NCI-H82 (cell line): ENCODE measurements around the gene SHC3.

ENCODE experiments used
- DNase-seq: peaks from one replicate; lab custom pipeline; 2025; lab: John Stamatoyannopoulos, UW

The SHC3 gene

DNA sequence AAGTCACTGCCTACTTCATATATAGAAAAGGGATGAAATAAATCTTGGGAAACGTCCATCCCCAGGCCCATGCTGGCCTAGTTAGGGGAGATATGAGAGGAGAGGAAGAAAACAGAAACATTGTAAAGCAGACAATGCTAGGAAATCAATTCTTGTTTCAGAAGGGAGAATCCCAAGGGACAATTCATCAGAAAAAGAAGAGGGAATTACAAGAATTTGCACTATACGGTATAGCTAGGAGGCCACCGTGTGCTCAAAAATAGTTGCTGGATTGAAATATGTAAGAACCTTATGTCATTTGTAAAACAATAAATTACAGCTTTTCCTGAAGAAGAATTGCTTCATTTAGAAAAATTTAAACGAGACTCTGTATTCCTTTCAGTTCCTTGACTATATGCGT, 8.3 kb upstream of the SHC3 start:
- DNase-seq = no peak

DNA sequence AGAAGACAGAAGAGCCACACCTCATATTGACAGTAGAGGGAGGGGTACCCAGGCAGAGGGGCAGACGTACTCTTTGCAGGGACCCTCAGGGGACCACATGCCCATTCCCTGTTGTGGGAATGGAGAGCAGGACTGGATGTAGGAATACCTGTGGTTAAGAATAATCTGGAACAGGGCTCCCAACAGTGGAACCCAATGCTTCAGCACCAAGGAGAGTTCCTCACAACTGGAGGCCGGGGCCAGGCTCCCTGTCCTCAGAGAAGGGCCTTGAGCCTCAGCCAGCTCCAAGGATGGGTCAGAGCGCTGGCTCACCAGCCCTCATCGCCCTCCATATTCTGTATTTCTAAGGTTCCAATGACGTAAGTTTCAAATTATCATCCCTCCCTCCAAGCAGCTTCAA, 7.4 kb upstream of the SHC3 start:
- no peak for DNase-seq

DNA sequence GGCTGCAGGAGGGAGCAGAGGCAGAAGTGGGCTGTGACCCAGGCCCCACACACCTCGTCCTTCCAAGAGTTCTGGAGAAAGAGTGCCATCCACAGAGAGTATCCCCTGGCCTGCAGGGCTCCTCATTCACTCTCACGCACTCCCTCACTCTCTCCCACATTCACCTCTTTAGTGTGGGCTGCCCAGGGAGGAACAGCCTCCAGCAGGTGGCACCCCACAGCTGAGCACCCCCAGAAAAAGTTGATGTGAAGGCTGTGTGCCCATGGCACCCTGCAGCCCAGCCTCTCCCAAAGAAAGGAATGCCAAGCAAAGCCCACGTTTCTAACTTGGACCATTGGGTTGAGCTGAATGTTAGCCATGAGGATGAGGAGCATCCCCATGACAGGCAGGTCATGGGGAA, 4.5 kb upstream of the SHC3 start:
- no peak for DNase-seq

DNA sequence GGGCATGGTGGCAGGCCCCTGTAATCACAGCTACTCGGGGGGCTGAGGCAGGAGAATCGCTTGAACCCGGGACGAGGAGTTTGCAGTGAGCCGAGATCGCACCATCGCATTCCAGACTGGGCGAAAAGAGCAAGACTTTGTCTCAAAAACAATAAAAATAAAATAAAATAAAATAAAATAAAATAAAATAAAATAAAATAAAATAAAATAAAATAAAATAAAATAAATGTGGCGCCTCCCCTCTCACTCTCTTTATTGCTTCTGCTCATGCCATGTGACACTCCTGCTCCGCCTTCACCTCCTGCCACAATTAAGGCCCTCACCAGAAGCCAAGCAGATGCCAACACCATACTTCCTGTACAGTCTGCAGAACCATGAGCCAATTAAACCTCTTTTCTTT, 3.8 kb upstream of the SHC3 start:
- no peak for DNase-seq

DNA sequence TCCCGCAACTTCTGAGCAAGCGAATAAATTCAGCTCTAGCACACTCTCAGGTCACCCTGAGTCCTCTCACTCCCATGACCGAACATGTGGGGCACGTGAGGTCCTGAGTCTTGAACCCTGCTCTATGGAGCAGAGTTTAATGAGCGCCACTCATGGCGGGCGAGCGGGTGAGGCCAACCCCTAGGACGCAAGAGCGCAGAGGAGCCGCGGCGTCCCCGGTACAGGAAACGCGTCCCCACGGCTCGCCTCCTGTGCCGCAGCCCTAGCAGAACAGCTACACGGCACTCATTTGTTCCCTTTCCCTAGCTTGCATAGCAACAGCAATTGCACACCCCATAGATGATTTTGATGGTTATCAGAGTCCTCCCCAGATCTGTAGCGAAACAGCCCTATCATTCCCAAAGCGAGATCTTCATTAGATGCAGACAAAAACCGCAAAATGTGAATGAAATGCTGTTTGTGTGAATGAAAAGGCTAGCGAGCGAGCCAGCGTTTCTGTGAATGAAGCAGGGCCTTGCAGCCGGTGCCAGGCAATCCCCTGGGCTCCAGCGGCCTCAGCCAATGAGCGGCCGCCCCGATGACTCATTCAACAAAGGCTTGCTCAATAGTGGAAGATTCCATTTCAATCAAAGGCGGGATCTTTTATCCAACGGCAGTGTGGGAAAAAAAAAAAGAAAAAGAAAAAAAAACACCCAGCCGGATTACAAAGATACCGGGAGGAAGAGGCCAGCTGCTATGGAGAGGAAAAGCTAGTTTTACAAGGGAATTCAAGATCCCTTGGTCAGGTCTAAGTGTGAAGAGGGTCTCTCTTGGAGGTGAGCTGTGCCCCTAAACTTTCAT, 1.5 kb upstream of the SHC3 start:
- DNase-seq = peak; percentile 95

DNA sequence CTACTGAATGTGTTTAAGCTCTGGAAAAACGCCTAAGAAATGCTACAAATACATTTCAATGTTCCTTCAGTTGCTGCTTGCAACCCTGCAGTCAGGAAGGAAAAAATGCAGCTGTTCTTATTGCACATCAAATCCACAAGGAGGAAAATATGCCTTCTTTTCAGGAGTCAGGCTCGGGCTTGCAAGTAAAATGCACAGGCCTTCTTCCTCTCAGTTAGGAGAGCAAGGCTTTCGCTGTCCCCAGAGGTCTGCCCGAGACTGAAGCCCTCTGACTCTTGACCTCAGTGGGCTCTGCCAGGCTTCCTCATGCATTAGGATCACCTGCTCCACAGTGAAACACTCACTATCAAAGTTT, 899 bp upstream of the SHC3 start:
- peak; percentile 48 for DNase-seq

DNA sequence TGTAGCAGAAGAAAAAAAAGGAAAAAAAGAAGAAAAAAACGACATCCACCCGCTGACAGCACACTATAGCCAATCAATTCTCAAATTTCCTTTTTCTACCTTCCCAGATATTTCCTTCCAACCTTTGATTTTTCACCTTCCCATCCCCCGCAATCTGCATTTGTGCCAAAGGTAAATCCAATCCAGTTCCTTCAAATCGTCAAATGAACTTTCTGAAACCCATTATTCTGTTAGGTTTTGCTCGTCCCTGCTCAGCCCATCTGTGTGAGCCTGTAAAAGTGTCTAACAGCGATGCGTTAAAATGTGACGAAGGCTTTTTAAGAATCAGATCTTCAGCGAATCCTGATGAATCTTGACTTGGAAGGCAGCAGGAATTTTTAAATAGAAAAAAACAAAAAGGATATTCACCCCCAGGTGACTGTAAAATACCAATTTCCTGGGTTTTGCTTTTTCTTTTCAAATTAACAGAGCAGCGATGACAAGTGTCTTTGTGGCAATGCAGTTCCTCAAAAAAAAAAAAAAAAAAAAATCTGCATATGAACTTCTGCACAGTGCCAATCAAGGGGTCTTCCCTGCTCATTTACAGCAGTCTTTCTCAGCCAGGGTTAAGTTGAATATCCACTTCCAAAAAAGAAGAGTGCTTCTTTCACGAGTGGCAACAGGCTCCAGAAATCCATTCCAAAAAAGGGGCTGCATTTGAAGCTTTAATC, 367 bp upstream of the SHC3 start:
- no peak for DNase-seq

DNA sequence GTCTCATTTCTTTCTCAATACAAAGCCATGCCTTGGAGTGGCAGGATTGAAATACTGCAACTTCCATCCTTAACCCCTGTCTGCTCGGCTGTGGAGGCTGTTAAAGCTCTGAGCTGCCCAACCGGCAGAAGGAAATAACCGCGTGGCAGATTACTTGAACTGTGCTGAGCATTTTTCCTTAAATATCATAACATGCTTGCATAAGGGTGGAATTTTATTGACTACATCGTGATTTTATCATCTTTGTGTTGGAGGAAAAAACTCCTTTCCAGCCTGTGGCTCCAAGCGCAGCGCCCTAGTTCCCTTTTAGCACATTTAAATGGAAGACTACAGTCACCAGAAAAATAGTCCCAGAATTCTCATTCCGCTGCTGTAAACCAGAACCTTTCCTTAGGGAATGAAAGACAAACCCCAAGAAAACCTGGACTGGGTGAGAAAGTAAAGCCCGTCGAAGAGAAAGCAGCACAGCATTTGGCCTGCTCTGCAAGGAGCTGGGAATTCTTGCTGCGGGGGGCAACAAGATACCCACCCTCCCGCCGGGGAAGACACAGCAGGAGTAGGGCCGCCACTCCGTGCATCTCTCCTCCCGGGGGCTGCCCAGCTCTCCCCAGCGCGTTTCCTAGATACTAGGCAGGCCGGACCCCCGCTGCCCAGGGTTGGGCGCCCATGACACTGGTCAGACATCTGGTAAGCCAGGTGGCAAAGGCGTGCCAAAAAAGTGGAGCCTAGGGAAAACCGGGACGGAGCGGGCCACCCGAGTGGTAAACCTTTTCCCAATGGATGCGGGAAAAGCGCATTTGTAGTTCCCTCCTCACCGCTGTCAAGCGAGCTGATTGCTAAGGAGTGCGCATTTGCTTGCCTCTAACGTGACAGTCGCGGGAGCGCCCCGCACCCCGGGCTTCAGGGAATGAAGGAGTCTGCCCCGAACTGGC, 1.3 kb downstream of the SHC3 start:
- peak; percentile 48 for DNase-seq

DNA sequence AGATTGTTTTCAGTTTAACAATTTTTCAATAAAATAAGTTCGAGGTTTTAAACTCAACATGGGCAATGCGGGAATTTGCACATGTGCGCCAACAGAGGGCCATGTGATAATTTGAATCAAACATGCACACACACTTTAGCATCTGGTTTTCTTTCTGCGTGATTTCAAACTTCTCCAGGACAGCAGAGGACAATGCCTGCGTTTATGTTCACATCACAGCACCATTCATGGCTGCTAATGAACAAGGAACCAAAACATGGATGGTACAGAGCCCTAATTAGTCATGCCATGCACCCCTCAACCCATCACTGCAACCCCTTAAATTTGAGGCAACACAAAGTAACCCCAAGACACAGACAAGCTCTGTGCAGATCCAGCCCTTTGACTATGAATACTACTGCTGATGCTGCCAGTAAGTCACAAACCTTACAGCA, 2.8 kb downstream of the SHC3 start:
- no peak for DNase-seq

DNA sequence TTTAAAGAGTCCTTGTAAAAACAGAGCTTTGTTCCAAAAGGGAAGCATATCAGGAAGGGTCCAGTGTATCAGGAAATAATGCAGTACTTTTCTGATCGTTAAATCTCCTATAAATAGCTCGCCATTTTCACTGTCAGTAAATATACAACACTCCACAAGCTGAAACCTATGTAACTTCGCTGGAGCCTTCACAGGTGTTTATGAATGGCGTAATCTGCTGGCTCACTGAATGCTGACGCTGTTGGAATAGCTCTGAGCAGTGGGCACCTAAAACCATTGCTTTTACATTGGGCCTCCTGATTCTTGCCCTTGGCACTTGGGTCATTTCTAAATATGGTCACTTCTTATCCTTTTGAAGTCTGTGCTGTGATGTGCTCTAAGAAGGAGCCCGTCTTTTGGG, 4.3 kb downstream of the SHC3 start:
- no peak for DNase-seq

DNA sequence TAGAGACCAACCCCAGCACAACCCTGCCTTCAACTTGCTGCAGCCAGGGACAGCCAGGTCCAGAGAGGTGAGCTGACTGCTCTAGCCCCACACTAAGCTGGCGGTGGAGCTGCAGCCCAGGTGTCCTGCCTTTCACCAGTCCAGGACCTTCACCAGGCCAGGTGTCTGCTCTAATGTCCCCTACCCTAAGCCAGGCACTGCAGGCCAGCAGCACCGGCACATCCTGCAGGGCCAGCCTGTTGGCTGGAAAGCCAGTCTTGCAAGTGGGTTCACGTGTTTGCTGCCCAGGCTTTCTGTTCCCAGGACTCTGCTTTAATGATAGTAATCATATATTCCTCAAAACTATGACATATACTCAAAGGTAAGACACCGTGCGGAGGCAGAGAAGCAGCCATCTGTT, 5.5 kb downstream of the SHC3 start:
- DNase-seq = no peak

DNA sequence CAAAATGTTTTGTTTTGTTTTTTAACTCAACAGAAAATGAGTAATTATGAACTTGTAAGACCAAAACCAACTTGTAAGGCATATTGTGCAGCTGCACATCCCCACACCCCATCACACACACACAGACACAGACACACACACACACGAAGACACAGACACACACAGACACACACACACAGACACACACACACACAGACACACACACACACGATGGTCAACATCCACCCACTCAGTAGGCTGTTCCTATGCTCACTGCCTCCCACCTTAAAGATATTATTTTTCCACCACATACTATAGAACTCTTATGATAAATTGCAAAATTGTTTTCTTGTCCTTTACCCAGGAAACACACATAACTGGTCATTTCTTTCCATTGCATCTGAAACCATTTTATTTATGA, 6.2 kb downstream of the SHC3 start:
- no peak for DNase-seq

DNA sequence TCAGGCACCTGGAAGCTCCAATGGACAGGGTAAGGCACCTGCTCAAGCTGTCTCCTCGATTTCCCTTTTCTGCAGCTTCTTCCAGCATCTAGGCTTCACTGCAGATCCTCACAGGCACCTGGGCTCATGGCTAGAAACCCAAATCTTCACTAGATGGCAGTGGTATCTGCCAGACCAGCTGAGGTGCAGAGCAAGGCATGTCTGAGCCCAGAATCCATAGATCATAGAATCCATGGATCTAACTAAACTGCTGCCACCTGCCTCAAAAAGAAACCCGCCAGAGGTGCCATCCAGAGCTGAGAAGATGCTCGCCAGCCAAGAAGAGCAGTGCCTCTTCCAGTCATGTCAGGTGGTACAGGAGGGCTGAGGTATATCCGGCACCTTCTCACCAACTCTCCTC, 6.9 kb downstream of the SHC3 start:
- peak; percentile 4 for DNase-seq

DNA sequence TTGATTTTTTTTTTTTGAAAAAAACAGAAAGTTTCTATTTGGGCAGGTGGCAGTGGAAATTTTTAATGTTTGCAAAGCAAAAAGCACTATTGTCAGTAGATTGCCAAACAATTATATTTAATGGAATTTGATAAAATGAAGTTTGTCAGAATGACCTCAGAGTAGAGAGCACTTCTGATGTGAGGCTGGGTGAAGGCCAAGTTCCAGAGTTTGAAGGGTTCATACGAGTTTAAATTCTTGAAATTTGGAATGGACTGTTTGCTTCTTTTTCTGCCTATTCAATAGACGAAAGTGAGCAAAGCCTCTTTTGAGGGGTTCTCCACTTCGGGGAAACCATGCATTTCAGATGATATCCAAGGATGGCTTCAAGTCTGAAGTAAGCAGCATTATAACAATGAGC, 7.4 kb downstream of the SHC3 start:
- no peak for DNase-seq

DNA sequence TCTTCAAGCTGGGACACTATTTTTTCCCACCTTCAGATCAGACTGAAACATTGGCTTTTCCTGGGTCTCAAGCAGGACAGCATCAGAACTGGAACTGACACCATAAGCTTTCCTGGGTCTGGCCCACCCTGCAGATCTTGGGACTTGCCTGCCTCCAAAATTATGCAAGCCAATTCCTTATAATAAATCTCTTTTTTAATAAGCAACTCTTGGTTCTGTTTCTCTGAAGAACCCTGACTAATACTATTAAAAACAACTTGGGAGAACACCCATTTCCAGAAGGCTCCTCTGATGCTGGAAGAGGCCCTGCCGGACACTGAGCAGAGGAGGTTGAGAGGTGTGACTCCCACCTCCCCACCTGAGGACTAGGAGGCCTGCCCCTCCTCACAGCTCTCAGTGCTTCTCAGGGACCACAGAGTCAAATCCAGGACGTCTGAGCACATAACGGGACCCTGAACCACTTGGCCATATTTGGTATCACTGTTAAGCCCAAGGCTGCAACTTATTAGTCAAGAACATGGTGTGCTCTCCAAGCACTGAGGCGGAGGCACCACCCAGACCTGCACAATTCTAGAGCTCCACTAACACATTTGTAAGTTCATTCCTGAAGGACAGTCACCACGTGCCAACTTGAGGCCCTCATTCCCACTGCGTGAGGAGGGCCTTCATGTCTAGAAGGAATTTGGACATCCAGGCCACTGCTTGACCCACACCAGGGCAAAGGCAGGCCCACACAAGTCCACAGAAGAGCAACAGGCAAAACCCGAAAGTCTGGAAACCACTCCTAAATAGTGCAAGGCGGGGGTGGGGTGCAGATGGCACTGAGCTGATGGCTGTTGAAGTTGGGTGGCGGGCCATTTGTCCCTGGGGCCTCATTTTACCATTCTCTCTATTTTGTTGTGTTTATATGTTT, 9.5 kb downstream of the SHC3 start:
- DNase-seq = no peak

DNA sequence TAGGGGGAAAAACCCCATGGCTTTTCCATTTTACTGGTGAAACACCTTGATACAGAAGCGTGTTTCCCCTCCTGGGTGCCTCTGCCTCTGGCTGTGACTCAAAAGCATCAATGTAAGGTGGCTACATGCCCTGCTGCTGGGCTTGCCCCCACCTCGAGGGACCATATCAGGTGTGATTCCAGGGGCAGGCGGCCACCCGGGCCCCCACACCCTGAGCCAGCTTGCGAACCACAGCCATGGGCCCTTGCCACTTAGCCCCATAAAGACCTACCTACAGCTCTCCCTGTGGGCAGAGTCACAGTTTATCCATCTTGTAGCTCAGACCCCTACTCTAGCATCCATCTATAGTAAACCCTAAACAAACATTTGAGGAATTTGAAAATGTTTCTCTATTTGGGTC, 10.8 kb downstream of the SHC3 start:
- DNase-seq = no peak

DNA sequence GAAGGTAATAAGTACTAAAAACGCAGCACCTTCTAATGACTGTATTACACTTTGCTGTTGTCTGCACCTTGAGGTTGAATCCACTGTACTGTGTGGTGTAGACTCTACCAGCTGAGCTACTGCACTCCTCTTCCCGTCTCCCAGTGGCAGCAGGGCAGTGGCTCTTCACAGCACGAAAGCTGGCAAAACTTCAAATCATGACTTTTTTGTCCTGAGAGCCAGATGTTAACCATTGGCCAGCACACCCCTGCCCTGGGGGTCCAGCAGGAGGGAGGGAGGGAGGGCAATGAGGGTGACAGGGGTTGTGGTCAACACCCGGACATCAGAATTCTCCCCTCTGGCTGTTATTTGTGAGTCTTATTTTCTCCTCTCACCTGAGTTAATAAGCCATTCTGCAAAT, 11.8 kb downstream of the SHC3 start:
- no peak for DNase-seq

DNA sequence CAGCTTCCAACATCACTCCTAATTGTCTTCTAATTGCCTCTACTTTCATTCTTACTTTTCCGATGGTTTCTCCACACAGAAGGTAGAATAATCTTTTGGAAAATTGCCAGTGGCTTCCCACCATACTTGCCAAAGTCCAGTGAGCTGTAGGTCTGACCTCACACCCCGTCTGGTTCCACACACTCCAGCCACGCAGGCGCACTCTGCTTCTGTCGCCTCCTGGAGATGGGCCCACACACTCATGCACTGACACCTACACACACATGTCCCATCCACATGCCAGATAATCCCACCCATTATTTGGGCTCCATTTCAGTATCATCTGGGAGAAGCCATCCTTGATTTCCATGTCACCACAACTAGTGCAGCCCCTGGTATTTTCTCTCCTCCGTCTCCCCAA, 12.7 kb downstream of the SHC3 start:
- no peak for DNase-seq

DNA sequence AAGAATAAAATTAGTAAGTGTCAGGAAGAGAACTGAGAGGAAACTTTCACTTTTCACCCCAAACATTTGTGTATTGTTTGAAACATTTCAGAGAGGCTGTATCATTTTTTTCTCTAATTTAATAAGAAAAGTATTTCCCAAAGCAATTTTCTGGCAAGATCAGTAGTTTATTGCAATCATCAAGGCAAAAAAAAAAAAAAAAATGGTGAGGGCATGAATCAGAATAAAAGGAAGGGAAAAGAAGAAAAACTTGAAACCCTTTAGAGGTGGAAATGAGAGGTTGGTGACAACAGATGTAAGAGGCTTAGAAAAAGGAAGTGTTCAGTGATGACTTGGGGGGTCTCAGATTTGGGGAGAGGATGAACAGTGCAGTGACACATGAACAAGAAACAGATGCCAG, 13.3 kb downstream of the SHC3 start:
- no peak for DNase-seq

DNA sequence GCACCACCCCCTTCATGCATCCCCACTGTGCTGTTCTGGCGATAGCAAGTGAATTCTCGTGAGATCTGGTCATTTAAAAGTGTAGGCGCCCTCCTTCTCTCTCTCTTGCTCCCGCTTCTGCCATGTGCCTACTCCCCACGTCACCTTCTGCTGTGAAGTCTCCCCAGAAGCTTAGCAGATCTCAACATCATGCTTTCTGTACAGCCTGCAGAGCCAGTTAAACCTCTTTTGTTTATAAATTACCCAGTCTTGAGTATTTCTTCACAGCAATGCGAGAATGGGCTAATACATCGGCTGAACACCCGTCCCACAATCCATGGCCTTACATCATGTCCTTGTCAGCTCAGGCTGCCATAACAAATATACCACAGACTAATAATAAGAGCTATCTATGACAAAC, 17.4 kb downstream of the SHC3 start:
- no peak for DNase-seq

DNA sequence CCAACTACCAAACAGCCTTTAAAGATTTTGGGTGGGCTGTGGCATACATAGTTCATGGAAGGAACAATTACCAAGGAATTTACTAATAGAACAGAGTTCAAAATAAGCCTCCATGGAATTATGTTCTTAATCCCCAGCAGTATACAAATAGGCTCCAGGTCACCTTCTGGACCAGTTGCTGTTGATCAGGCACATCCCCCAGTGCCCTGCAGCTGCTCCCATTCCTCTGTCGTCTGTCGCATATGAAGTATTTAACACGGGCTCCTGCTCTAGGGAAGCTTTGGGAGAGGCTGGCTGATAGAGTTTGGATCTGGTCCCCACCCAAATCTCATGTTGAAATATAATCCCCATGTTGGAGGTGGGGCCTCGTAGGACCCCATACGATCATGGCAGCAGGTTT, 17.8 kb downstream of the SHC3 start:
- peak; percentile 94 for DNase-seq
